NCI-H1105 treated with DMSO at 0.1 percent for 48 hours (cell line): ENCODE measurements around the gene CUL4A.
A peak's percentile ranks its signal among the peaks of the same experiment; 100 is the strongest.

Experiments
- DNase-seq: peaks from one replicate; lab custom pipeline; 2025; lab: John Stamatoyannopoulos, UW

Gene CUL4A

DNA sequence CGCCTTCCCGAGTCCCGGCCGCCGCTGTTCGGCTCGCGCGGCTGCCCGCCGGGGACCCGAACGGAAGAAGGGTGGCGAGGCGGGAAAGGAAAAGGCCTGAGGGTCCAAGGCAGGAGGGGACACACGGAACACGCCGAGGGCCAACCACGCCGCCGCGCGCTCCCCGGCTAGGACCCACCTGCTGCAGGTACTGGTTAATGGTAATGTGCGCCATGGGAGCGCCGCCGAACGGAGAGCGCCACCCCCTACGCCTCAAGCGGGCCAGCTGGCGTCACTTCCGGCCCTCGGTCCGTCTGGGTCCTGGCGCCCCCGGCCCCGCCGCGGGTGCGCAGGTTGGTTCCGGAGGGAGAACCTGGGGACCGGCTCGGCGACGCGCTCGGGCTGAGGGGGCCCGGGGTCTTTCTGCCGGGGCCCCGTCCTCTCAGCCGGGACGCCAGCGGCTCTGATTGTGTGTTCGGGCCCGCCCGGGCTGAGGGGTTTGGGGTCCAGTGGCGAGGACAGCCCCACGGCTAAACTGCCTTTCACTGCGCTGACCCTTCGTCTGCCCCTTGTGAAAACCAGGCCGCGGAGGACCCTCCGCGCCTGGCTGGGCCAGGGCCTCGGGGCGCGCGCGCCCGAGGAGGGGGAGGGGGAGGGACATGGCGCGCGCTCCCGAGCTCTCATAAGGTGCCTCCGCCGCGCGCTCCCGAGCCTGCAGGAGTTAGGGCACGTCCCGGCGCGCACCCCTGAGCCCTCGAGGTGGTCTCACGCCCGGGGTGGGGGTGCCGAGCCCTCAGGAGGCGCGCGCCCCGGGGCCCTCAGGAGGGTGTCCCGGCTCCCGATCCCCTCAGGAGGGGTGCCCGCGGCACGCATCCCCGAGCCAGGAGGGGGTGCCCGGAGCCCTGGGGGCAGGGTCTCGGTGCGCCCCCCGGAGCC is 735 bp upstream of the CUL4A start, which contains the start of gene PCID2:
TSS of gene PCID2 (minus strand) at position 249 of the 915 bp plus-strand sequence. CDS start at position 214, 35 bp downstream.
- peak; percentile 90 for DNase-seq

DNA sequence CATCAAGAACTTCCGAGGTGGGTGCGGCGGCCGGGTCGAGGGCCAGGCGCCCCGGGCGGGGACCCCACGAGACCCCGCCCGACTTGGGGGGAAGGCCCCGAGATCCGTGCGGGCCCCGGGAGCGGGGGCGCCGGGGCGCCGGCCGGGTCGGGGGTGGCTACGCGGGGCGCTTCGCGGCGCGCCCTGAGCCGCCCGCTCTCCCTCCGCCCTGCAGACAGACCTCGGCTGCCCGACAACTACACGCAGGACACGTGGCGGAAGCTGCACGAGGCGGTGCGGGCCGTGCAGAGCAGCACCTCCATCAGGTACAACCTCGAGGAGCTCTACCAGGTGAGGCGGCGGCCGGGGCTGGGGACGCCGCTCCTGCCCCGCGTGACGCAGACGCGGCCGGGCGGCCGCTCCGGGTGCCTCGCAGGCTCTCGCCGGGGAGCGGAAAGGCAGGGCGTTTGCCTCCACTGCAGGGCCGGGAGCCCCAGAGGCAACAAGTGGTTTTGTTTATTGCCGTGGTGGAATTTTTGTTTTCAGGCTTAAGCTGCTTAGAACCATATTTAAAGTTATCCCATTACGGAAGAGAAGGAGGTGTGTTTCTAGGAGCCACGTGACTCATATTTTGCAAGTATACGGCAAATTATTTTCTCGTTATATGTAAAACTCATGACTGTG is 477 bp downstream of the CUL4A start:
- peak; percentile 50 for DNase-seq

DNA sequence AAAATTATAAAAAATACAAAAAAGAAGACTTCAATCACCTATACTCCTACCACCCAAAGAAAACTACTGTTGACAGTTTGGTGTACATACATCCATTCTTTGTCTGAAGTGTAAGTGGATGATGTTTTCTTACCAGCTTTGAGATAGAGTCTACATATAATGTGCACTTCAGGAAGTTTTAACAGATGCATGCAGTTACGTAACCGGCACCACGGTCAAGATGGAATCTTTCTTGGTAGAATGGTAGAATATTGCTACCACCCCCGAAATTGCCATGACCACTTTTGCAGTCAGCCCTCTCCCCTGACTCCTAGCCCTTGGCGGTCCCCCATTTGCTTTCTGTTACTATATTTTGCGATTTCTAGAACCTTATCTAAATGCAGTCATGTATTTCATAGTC is 1.4 kb downstream of the CUL4A start:
- no peak for DNase-seq

DNA sequence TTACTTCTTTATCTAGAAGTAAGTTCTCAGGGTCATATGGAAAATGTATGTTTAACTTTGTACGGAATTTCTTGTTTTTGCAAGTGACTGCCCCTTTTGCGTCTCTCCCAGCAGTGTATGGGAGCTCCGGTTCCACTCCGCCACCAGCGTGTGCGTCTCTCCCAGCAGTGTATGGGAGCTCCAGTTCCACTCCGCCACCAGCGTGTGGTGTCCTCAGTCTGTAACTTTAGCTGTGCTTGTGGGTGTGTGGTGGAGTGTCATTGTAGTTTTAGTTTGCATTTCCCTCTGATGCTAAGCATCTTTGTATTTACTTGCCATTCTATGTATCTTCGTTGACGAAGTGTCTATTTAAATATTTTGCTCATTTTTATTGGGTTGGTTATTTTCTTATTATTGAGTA is 2.4 kb downstream of the CUL4A start:
- no peak for DNase-seq

DNA sequence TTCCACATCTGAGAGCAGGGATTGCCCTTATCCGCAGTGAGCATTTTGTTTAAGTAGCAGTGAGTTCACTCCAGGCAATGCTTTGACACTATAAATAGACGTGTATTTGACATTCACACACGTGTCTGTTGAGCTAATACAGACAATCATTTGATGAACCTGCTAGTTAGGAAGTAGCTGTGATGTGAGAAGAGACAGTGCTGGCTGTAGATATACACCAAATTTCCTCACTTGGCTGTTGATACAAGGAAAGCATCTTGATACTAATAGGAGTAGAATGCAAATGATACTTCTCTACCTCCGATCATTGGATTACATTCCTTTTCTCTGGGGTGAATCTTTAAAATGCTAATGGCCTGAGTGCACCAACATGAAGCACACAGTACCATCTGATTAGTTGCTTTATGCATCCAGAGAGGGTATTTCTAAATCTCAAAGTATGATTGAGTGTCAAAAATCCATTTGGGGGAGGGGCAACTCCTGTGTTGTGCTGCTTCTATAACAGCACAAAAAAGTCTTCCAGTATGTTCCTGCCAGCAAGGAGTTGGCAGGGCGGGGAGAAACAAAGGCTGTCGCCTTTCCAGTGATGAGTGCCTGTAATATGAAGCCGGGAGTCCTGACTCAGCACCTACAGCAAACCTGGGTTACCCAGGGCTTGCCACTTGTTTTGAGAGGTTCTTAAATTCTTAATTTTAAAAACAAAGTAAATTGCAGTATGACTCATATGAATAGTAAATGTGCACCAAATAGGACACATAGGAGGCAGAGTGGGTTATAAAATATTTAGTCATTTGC is 7.0 kb downstream of the CUL4A start:
- DNase-seq = peak; percentile 73

DNA sequence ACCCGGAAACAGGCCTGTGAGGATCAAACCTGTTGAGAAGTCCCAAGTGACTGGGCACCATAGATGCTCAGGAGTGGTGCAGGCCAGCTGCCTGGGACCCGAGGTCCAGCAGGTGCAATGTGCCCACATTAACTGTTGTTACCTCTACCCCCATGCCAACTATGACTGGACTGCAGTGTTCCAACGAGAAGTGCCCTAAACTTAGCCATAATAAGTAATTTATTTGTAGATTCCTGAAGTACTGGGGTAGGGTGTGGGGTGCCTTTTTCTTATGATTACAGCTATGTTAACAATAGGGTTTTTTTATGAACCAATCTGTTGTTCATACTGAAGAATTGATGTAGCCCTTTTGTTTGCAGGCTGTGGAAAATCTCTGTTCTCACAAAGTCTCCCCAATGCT is 9.2 kb downstream of the CUL4A start:
- DNase-seq = no peak

DNA sequence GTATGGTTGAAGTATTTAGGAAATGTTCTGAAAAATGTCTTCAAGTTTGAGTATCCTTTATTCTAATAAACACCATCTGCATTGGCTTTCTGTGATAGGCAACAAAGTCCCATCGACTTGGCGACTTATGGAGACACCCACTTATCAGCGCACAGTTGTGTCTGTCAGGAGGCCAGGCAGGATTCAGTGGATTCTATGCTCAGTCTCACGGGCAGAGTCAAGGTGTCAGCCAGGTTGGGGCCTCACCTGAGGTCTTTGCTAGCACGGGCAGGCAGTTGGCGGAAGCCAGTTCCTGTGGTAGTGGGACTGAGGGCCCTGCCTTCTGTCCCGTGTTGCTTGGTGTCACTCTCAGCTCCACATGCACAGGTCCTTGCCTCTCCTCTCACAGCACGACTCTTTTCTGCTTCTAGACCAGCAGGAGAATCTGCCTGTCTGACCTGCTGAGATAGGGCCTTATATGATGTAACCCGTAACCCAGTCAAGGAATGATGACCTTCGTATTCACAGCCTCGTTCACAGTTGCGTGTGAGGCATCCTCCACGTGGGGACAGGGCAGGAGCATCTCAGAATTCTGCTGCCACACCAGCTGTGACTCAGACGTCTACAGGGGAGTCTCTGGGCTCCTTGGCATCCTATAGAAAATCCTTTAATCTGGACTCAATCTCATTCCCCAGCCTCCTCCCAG is 10.0 kb downstream of the CUL4A start:
- no peak for DNase-seq

DNA sequence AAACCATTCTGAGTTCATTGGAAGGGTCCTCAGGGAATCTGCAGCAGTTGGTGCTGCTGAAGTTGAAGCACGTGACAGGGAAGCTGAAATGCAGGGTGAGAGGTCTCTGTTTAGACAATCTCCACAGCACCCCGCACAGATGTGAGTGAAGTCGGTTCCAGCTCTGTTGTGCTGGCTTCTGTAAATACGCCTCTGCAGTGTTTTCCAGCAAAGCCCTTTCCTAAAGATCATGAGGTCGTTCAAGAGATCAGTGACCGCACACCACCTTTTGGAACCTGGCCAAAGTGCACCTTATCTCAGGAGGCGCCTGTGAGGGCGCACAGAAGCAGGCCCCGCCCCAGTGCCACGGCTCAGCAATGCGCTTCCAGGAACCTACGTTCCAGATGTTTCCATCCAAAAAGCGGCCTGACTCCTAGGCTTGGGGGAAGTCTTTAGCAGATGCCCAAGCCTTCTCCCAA is 10.8 kb downstream of the CUL4A start:
- no peak for DNase-seq

DNA sequence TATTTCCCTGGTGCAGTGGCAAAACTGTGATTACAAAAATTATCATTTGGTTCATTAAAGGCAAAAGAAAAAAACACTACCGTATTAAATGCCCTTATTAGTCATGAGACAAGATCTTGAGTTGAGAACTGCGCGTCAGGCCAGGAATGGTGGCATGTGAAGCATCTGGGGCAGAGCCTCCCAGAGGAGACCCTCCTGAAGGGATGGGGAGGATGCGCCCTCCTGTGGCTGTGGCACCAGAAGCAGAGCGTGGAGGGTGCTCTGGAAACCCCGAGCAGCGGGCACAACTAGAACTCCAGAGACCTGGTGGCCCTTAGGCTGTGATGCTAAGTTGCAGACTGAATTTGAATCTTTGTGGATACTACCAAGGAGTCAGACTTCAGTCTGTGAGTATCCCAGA is 11.5 kb downstream of the CUL4A start:
- DNase-seq = no peak

DNA sequence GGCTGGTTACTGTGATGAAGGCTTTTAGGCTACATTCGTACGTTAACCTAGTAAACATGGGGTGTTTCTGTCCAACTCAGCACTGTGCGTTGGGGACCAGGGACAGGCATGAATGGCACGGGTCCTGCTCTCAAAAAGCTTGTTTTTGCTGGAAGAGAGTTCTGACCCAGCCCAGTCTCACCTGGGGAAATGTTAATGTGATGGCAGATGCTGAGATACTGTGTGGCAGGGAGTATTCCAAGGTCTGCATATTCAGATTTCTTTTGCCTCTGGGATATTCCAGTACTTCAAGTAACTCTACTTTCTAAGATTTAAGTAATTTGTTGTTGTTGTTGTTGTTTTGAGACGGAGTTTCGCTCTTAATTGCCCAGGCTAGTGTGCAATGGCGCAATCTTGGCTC is 13.7 kb downstream of the CUL4A start:
- DNase-seq = no peak

DNA sequence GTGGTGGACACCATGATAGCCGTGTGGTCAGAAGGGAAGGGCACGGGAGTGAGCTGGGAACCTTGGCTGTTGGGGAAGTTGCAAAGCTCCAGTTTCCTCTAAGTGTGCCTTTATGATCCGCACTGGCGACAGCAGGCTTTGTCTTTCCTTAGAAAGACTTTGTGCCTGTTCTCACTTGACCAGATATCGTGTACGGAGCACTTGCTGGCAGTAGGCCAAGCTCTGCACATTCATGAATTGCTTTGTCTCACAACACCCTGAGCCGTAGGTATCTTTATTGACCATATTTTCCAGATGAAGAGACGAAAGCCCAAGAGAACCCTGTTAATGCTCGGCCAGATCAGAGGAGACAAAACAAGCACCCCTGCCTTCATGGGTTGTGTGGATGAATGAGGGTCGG is 15.1 kb downstream of the CUL4A start:
- DNase-seq = peak; percentile 18

DNA sequence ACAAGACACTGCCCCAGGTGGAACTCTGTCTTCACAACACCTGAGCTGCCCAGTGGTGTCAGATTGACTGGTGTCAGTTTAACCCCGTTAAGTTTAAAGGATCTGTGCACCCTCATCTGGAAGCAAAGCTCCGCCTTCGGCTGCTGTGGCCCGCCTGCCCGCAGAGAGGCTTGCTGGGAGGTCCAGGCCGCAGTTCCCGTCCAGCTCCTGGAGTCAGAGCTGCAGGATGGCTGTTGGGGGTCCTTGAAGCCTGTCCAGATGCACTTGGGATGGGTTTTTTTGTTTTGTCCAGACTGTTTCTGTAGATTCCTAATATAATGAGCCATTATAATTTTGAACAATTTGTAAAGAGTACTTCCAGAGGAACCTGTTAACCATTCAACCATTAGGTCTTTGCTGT is 16.1 kb downstream of the CUL4A start:
- no peak for DNase-seq

DNA sequence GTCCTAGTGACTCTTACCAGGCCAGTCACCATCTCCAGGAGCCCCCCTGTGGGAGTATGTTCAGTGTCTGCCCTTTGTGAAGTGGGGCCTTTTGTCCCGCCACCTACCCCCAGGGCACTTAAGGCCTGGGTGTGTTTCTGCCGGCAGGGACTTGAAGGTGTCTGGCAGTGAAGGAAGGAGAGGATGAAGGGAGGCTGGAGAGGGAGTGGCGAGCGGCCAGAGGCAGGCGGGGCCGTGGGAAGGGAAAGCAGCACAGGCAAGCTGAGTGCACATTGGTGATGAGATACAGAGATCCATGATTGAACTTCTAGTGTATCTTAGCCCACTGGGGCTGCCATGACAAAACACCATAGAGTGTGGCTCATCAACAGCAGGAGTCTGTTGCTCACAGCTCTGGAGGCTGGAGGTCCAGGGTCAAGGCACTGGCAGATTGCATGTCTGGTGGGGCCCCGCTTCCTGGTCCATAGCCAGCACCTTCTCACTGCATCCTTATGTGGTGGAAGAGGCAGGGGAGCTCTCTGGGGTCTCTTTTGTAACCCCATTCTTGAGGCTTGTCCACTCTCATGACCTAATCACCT is 17.5 kb downstream of the CUL4A start:
- DNase-seq = no peak

DNA sequence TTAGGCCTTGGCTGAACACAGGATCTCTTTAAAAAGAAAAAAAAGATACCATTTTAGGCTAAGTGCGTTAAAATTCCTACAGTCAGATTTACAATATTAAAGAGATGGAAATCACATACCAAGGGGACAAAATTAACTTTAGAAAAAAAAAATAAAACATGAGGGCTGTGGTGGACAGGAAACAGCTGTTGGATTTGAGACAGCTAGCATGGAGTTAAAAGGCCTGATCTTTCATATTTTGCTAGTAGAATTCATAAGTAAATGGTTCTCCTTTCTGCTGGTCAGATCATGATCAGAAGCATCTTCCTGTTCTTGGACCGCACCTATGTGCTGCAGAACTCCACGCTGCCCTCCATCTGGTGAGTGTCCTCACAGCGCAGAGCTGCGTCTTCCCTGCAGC is 19.7 kb downstream of the CUL4A start:
- DNase-seq = no peak

DNA sequence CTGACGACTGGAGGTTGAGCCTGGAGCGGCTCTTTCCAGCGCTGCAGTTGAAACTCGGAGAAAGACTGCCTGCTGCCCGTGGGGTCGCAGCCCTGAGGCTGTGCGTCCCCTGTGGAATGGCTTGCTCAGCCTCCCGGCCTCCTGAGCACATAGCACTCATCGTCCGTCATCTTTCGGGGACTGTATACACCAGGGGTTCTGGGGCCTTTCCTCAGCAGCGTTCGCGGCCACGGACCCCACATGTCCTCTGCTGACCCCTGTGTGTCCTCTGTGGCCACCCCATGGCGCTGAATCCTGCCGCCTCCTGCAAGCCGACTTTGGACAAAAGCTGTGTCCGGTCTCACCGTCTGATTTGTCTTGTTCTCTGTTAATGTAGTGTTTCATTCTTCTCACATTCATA is 20.4 kb downstream of the CUL4A start:
- no peak for DNase-seq

DNA sequence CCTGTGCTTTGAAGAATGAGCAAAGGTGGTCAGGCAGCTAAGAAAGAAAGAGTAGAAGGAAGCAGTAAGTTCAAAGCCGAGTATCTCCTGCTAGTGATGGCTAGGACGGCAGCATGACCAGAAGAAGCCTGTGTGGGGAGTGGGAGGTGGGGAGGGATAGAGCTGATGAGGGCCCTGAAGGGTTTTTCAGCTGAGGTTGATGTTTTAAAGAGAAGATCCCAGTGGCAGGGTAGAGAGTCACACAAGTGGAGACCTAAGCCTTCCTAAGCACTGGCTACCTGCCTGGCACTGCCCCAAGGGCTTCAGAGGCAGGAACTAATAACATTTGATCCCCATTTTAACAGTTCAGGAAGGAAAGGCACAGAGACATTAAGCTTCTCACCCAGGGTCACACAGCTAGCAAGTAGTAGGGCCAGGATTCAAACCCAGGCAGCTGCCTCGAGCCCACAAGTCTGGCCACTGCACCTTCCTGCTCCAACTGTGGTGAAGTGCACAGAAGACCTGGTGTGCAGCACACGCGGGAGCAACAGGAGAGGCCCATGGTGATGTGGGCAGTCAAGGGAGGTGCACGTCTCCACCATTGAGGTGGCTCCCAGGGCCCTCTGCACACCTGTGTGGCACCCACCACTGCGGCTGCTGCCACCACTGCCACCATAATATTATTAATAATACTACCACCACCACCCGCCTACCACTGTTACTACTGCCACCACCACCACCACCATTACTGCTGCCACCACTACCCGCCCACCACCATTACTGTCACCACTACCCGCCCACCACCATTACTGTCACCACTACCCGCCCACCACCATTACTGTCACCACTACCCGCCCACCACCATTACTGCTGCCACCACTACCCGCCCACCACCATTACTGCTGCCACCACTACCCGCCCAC is 22.1 kb downstream of the CUL4A start:
- no peak for DNase-seq

DNA sequence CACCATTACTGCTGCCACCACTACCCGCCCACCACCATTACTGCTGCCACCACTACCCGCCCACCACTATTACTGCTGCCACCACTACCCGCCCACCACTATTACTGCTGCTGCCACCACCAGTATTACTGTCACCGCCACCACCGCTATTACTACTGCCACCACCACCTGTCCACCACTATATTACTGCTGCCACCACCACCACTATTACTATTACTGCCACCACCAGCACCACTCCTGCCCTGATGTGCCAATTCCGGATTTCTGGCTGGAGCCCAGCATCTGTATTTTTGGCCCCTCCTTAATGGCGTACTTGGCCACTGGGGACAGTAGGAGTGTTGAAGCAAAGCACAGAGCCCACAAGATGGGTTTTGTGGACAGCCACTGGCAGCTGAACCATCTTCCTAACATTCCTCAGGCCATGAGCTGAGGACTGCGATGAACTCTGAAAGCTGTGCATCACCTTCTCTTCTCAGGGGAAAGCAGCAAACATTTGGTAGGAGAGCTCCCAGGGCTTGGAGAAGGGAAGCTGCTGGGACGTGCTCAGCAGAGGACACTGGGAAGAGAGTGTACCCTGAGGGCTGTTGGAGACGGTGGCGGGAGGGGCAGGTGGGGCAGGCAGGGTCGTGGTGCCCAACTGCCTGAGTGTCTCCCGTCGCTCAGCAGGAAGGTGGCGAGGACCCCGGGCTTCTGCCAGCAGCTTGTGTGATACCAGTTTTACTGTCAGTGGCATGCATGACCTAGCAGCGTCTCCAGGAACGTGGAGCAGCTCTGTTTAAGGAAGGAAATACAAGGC is 23.0 kb downstream of the CUL4A start:
- no peak for DNase-seq

DNA sequence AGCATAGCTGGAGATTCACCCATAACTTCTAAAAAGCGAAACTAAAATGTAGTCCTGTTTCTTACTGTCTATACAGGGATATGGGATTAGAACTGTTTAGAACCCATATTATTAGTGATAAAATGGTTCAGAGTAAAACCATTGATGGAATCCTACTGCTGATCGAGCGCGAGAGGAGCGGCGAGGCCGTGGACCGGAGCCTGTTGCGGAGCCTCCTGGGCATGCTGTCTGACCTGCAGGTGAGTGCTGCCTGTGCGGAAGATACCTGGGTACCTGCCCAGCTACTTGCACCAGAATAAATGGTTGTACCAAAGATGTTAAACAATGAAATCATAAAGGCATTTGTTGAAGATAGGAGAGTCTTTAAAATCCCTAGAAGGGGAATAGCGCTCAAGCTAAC is 23.7 kb downstream of the CUL4A start:
- DNase-seq = no peak

DNA sequence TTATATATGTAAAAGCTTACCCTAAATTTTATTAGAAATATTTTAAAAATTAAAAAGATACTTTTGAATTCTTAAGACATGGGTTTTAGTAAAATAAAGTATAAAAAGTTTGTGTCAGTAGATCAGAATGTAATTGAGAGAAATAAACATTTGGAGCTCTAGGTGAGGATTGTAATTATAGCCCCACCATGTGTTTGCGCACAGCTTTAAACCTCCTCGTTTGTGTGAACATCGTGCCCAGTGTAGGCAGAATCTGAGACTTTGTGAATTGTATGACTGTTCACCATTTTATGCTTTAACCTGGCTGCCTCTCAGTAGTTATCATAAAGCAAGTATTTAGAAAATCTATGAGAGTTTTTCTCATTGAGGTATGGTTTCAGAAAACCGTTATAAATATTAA is 29.1 kb downstream of the CUL4A start:
- DNase-seq = no peak

DNA sequence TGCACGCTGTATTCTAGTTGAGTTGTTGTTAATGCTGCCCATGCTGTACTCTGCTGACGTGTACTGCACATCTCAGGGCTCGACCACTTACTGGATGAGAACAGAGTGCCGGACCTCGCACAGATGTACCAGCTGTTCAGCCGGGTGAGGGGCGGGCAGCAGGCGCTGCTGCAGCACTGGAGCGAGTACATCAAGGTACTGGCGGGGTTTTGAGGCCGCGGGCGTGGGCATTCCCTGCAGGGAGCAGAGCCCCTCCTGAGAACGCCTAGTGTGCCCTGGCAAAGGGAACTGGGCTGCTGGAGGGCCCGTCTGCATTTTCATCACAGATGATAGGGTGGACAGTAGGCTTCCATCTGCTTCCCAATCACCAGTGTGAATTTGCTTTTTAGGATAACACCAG is 29.9 kb downstream of the CUL4A start:
- DNase-seq = no peak
